Activated T-cell treated with anti-CD3 and anti-CD28 coated beads, Interleukin-2, amount 50 U/mL, for 24 hours (primary cell): ENCODE results near the gene STAT5A.

ENCODE experiments used
- DNase-seq: peaks from one replicate; pipeline ENCODE4 v3.0.0-alpha.2; 2020
- H3K27ac Mint-ChIP-seq: 2 replicates; pipeline ENCODE4 v1.8.0; 2020; ENCODE audit warnings: mild to moderate bottlenecking, mixed read lengths
- H3K27me3 Mint-ChIP-seq: 2 replicates; pipeline ENCODE4 v1.8.0; 2020; ENCODE audit warnings: mixed read lengths
- H3K36me3 Mint-ChIP-seq: 2 replicates; pipeline ENCODE4 v1.8.0; 2020; ENCODE audit warnings: low read depth, mixed read lengths
- H3K4me1 Mint-ChIP-seq: 2 replicates; pipeline ENCODE4 v1.8.0; 2020; ENCODE audit warnings: low read depth, mixed read lengths
- H3K4me3 Mint-ChIP-seq: 2 replicates; pipeline ENCODE4 v1.8.0; 2020; ENCODE audit warnings: mild to moderate bottlenecking, moderate library complexity, mixed read lengths
- H3K9me3 Mint-ChIP-seq: 2 replicates; pipeline ENCODE4 v1.8.0; 2020; ENCODE audit warnings: mixed read lengths

The STAT5A gene

GRCh38 chr17:42333053-42333452 lies 44.8 kb downstream of the STAT5A start:
- Mint-ChIP-seq H3K4me1 (peaks cover 47% of the 10 kb centered on the region), H3K36me3 (peaks cover 84% of the 10 kb centered on the region)
- DNase-seq = no peak

GRCh38 chr17:42334677-42335076 lies 46.4 kb downstream of the STAT5A start:
- Mint-ChIP-seq H3K27ac (peak overlapping the region; percentile 83), H3K27me3 (no peaks in the 10 kb centered on the region), H3K4me3 (no peak overlapping the region), H3K9me3 (no peaks in the 10 kb centered on the region), H3K36me3 (peaks cover 82% of the 10 kb centered on the region), H3K4me1 (peaks cover 59% of the 10 kb centered on the region)
- no peak for DNase-seq

More at GRCh38 chr17:42333053-42333452, 44.8 kb downstream of the STAT5A start:
- Mint-ChIP-seq H3K27ac (peak overlapping the region; percentile 83), H3K27me3 (no peaks in the 10 kb centered on the region), H3K4me3 (peak overlapping the region; percentile 42), H3K9me3 (no peaks in the 10 kb centered on the region)

GRCh38 chr17:42337442-42337841 lies 49.1 kb downstream of the STAT5A start:
- Mint-ChIP-seq H3K27me3 (no peaks in the 10 kb centered on the region), H3K4me1 (peaks cover 82% of the 10 kb centered on the region)

GRCh38 chr17:42338427-42338985 lies 50.2 kb downstream of the STAT5A start:
- H3K36me3 Mint-ChIP-seq = peaks cover 87% of the 10 kb centered on the region
- no peaks in the 10 kb centered on the region for H3K9me3 Mint-ChIP-seq
- H3K4me1 Mint-ChIP-seq = peaks cover 82% of the 10 kb centered on the region
- peak overlapping the region; percentile 45 for H3K4me3 Mint-ChIP-seq
- DNase-seq = no peak
- peak overlapping the region; percentile 86 for H3K27ac Mint-ChIP-seq
- H3K27me3 Mint-ChIP-seq = no peaks in the 10 kb centered on the region

More at GRCh38 chr17:42337442-42337841, 49.1 kb downstream of the STAT5A start:
- Mint-ChIP-seq H3K9me3 (no peaks in the 10 kb centered on the region), H3K27ac (peak overlapping the region; percentile 95), H3K36me3 (peaks cover 87% of the 10 kb centered on the region), H3K4me3 (peak overlapping the region; percentile 59)
- peak; percentile 77 for DNase-seq

GRCh38 chr17:42339221-42339620 lies 50.9 kb downstream of the STAT5A start:
- Mint-ChIP-seq H3K27ac (peak overlapping the region; percentile 89), H3K4me3 (no peak overlapping the region), H3K4me1 (peaks cover 82% of the 10 kb centered on the region), H3K9me3 (no peaks in the 10 kb centered on the region), H3K27me3 (no peaks in the 10 kb centered on the region), H3K36me3 (peaks cover 88% of the 10 kb centered on the region)
- no peak for DNase-seq

- H3K36me3 Mint-ChIP-seq = peaks cover 88% of the 10 kb centered on the region
- H3K4me1 Mint-ChIP-seq = peaks cover 71% of the 10 kb centered on the region
- H3K4me3 Mint-ChIP-seq = peak overlapping the region; percentile 56
- H3K9me3 Mint-ChIP-seq = no peaks in the 10 kb centered on the region
- peak overlapping the region; percentile 94 for H3K27ac Mint-ChIP-seq
- H3K27me3 Mint-ChIP-seq = no peaks in the 10 kb centered on the region
- peak; percentile 74 for DNase-seq
These were observed 52.4 kb downstream of the STAT5A start for GRCh38 chr17:42340691-42341127.

GRCh38 chr17:42341568-42341967 lies 53.3 kb downstream of the STAT5A start:
- peak overlapping the region; percentile 94 for H3K27ac Mint-ChIP-seq
- H3K9me3 Mint-ChIP-seq = no peaks in the 10 kb centered on the region
- peaks cover 65% of the 10 kb centered on the region for H3K4me1 Mint-ChIP-seq
- peak overlapping the region; percentile 56 for H3K4me3 Mint-ChIP-seq
- peaks cover 90% of the 10 kb centered on the region for H3K36me3 Mint-ChIP-seq
- no peak for DNase-seq
- H3K27me3 Mint-ChIP-seq = no peaks in the 10 kb centered on the region

- peak overlapping the region; percentile 56 for H3K4me3 Mint-ChIP-seq
- H3K4me1 Mint-ChIP-seq = peaks cover 63% of the 10 kb centered on the region
- peaks cover 93% of the 10 kb centered on the region for H3K36me3 Mint-ChIP-seq
- no peaks in the 10 kb centered on the region for H3K9me3 Mint-ChIP-seq
- H3K27ac Mint-ChIP-seq = peak overlapping the region; percentile 94
- H3K27me3 Mint-ChIP-seq = no peaks in the 10 kb centered on the region
- DNase-seq = peak; percentile 48
These were observed 54.1 kb downstream of the STAT5A start for GRCh38 chr17:42342242-42343008.

GRCh38 chr17:42345396-42346073 lies 57.2 kb downstream of the STAT5A start:
- H3K4me1 Mint-ChIP-seq = peaks cover 69% of the 10 kb centered on the region
- DNase-seq = no peak
- no peaks in the 10 kb centered on the region for H3K27me3 Mint-ChIP-seq
- no peaks in the 10 kb centered on the region for H3K9me3 Mint-ChIP-seq
- peak overlapping the region; percentile 56 for H3K27ac Mint-ChIP-seq
- H3K4me3 Mint-ChIP-seq = no peak overlapping the region
- H3K36me3 Mint-ChIP-seq = peaks cover 96% of the 10 kb centered on the region

- Mint-ChIP-seq H3K9me3 (no peaks in the 10 kb centered on the region), H3K27me3 (no peaks in the 10 kb centered on the region), H3K27ac (no peak overlapping the region), H3K4me3 (no peak overlapping the region), H3K4me1 (peaks cover 64% of the 10 kb centered on the region), H3K36me3 (peaks cover 91% of the 10 kb centered on the region)
- no peak for DNase-seq
These were observed 58.2 kb downstream of the STAT5A start for GRCh38 chr17:42346481-42346880.

- no peaks in the 10 kb centered on the region for H3K27me3 Mint-ChIP-seq
- no peaks in the 10 kb centered on the region for H3K9me3 Mint-ChIP-seq
- no peak overlapping the region for H3K4me3 Mint-ChIP-seq
- H3K36me3 Mint-ChIP-seq = peaks cover 85% of the 10 kb centered on the region
- peaks cover 57% of the 10 kb centered on the region for H3K4me1 Mint-ChIP-seq
- peak overlapping the region; percentile 78 for H3K27ac Mint-ChIP-seq
- no peak for DNase-seq
These were observed 58.9 kb downstream of the STAT5A start for GRCh38 chr17:42347198-42347597.

- Mint-ChIP-seq H3K27me3 (no peaks in the 10 kb centered on the region), H3K4me1 (peaks cover 57% of the 10 kb centered on the region), H3K9me3 (no peaks in the 10 kb centered on the region), H3K4me3 (no peak overlapping the region), H3K36me3 (peaks cover 84% of the 10 kb centered on the region), H3K27ac (peak overlapping the region; percentile 78)
- no peak for DNase-seq
These were observed 59.3 kb downstream of the STAT5A start for GRCh38 chr17:42347606-42348005.

GRCh38 chr17:42348104-42348503 lies 59.8 kb downstream of the STAT5A start:
- Mint-ChIP-seq H3K9me3 (no peaks in the 10 kb centered on the region), H3K4me3 (no peak overlapping the region), H3K27me3 (no peaks in the 10 kb centered on the region), H3K27ac (peak overlapping the region; percentile 78), H3K4me1 (peaks cover 53% of the 10 kb centered on the region), H3K36me3 (peaks cover 80% of the 10 kb centered on the region)
- DNase-seq = no peak

GRCh38 chr17:42354956-42355843 lies 66.9 kb downstream of the STAT5A start:
- Mint-ChIP-seq H3K4me3 (no peak overlapping the region), H3K36me3 (peaks cover 52% of the 10 kb centered on the region), H3K27ac (peak overlapping the region; percentile 33), H3K27me3 (no peaks in the 10 kb centered on the region), H3K4me1 (peaks cover 50% of the 10 kb centered on the region), H3K9me3 (no peaks in the 10 kb centered on the region)
- no peak for DNase-seq
